Measurements from ENCODE around the gene TBC1D16.

- no peak for TF ChIP-seq POLR2A (IDR thresholded peaks at IDR 0.05; ENCODE audit: low read depth, low read length)
- no peak for TF ChIP-seq POLR2AphosphoS5 (IDR thresholded peaks at IDR 0.05; ENCODE audit: low read depth, low read length)
- TF ChIP-seq TAF1 (IDR thresholded peaks at IDR 0.05; ENCODE audit: low read depth, low read length): no peak
- no peak for TF ChIP-seq POU2F2 (IDR thresholded peaks at IDR 0.05; ENCODE audit: low read depth, low read length)
- no peak for TF ChIP-seq SPI1 (IDR thresholded peaks at IDR 0.05; ENCODE audit: low read depth, low read length)
Measured at GRCh38 chr17:79892457-79893241, 143.0 kb downstream of the TBC1D16 start.

All from GM12891 (cell line).